ENCODE results near the gene MCTP1.

- TF ChIP-seq CTCF (IDR thresholded peaks at IDR 0.05; ENCODE audit: insufficient read depth, low read length) (no peak), POLR2AphosphoS5 (IDR thresholded peaks at IDR 0.05; ENCODE audit: low read depth) (no peak), REST (IDR thresholded peaks at IDR 0.05; ENCODE audit: insufficient replicate concordance, low read depth) (no peak), SPI1 (IDR thresholded peaks at IDR 0.05; ENCODE audit: borderline replicate concordance, low read depth) (no peak)
Measured at GRCh38 chr5:95229646-95230045, 55.2 kb downstream of the MCTP1 start.
